Neutrophil (primary cell): ENCODE data around the gene PPIL3.
A peak's percentile ranks its signal among the peaks of the same experiment; 100 is the strongest.

Experiments used
- H3K27ac ChIP-seq: fragments of 200-600 bp; sonication (generic); 2 replicates; pipeline ENCODE4 v1.5.1; 2016; ENCODE audit warnings: mild to moderate bottlenecking, moderate library complexity
- H3K27me3 ChIP-seq: fragments of 200-600 bp; sonication (generic); 2 replicates; pipeline ENCODE4 v1.6.0; 2016; ENCODE audit warnings: mild to moderate bottlenecking
- H3K36me3 ChIP-seq: fragments of 200-600 bp; sonication (generic); 2 replicates; pipeline ENCODE4 v1.5.1; 2017
- H3K4me1 ChIP-seq, 2 experiments: fragments of 200-600 bp in 1 of 2; sonication (generic) in 1 of 2; 1 replicate in 1 of 2; 2 replicates in 1 of 2; pipeline versions ENCODE4 v1.5.1 to v1.6.1; 2013 to 2016; ENCODE audit warnings: low read depth in 1 of 2, low read length in 1 of 2, mild to moderate bottlenecking in 1 of 2, moderate library complexity in 1 of 2; ENCODE audit not compliant: control insufficient read depth in 1 of 2, insufficient read depth in 1 of 2
- H3K4me3 ChIP-seq, 2 experiments: fragments of 200-600 bp in 1 of 2; sonication (generic) in 1 of 2; 1 replicate in 1 of 2; 2 replicates in 1 of 2; pipeline ENCODE4 v1.5.1; 2013 to 2016; ENCODE audit warnings: low read depth in 1 of 2, low read length in 1 of 2, mild to moderate bottlenecking in 1 of 2, moderate library complexity in 1 of 2
- H3K9me3 ChIP-seq: fragments of 200-600 bp; sonication (generic); 2 replicates; pipeline ENCODE4 v1.5.1; 2016
- TF ChIP-seq, protein P1 (sequence below): fragments of 200-600 bp; sonication (generic); IDR thresholded peaks from 2 replicates; pipeline ENCODE4 v1.5.1; 2016; ENCODE audit warnings: antibody characterized with exemption

PPIL3 gene

GRCh38 chr2:200877443-200877842, 11.4 kb downstream of the PPIL3 start:
- TF ChIP-seq, protein P1, sequence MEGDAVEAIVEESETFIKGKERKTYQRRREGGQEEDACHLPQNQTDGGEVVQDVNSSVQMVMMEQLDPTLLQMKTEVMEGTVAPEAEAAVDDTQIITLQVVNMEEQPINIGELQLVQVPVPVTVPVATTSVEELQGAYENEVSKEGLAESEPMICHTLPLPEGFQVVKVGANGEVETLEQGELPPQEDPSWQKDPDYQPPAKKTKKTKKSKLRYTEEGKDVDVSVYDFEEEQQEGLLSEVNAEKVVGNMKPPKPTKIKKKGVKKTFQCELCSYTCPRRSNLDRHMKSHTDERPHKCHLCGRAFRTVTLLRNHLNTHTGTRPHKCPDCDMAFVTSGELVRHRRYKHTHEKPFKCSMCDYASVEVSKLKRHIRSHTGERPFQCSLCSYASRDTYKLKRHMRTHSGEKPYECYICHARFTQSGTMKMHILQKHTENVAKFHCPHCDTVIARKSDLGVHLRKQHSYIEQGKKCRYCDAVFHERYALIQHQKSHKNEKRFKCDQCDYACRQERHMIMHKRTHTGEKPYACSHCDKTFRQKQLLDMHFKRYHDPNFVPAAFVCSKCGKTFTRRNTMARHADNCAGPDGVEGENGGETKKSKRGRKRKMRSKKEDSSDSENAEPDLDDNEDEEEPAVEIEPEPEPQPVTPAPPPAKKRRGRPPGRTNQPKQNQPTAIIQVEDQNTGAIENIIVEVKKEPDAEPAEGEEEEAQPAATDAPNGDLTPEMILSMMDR, result no peak
- H3K27me3 ChIP-seq, result no peaks in the 10 kb centered on the region
- H3K4me3 ChIP-seq, result no peak overlapping the region
- no peaks in the 10 kb centered on the region for H3K9me3 ChIP-seq
- H3K27ac ChIP-seq, result no peak overlapping the region
- peaks cover 36% of the 10 kb centered on the region for H3K36me3 ChIP-seq
- H3K4me1 ChIP-seq, result peaks cover 0 to 4% of the 10 kb centered on the region in 2 experiments

DNA sequence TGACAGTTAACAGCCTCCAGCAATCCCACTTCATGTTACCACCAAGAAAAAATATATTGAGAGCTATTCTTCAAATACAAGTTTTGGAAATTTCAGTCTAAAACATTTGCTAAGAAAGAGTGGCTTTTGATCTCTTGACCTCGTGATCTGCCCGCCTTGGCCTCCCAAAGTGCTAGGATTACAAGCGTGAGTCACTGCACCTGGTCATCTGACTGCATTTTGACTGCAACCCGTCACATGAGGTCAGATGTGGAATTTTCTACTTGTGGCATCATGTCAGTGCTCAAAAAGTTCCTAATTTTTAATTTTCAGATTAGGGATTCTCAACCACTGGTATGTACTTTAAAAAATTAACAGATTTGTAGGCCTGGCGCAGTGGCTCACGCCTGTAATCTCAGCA, 15.3 kb downstream of the PPIL3 start:
- no peaks in the 10 kb centered on the region for H3K9me3 ChIP-seq
- H3K27me3 ChIP-seq, result no peaks in the 10 kb centered on the region
- H3K4me1 ChIP-seq, result peaks cover 2 to 13% of the 10 kb centered on the region in 2 experiments
- peaks cover 5% of the 10 kb centered on the region for H3K36me3 ChIP-seq
- H3K27ac ChIP-seq, result no peak overlapping the region
- H3K4me3 ChIP-seq, result no peak overlapping the region
- TF ChIP-seq, protein P1, result no peak

- TF ChIP-seq, protein P1, result no peak
- Histone ChIP-seq H3K27me3 (no peaks in the 10 kb centered on the region), H3K36me3 (no peaks in the 10 kb centered on the region)
Measured at GRCh38 chr2:200871151-200871550, 17.7 kb downstream of the PPIL3 start.

GRCh38 chr2:200869014-200869413, 19.9 kb downstream of the PPIL3 start:
- Histone ChIP-seq H3K4me1 (peaks cover 29 to 42% of the 10 kb centered on the region in 2 experiments), H3K4me3 (no peak overlapping the region), H3K27me3 (no peaks in the 10 kb centered on the region), H3K27ac (no peak overlapping the region), H3K9me3 (no peaks in the 10 kb centered on the region), H3K36me3 (no peaks in the 10 kb centered on the region)
- TF ChIP-seq, protein P1, result no peak

More at GRCh38 chr2:200871151-200871550, 17.7 kb downstream of the PPIL3 start:
- H3K9me3 ChIP-seq, result no peaks in the 10 kb centered on the region
- peaks cover 13 to 26% of the 10 kb centered on the region in 2 experiments for H3K4me1 ChIP-seq
- H3K4me3 ChIP-seq, result no peak overlapping the region
- no peak overlapping the region for H3K27ac ChIP-seq

DNA sequence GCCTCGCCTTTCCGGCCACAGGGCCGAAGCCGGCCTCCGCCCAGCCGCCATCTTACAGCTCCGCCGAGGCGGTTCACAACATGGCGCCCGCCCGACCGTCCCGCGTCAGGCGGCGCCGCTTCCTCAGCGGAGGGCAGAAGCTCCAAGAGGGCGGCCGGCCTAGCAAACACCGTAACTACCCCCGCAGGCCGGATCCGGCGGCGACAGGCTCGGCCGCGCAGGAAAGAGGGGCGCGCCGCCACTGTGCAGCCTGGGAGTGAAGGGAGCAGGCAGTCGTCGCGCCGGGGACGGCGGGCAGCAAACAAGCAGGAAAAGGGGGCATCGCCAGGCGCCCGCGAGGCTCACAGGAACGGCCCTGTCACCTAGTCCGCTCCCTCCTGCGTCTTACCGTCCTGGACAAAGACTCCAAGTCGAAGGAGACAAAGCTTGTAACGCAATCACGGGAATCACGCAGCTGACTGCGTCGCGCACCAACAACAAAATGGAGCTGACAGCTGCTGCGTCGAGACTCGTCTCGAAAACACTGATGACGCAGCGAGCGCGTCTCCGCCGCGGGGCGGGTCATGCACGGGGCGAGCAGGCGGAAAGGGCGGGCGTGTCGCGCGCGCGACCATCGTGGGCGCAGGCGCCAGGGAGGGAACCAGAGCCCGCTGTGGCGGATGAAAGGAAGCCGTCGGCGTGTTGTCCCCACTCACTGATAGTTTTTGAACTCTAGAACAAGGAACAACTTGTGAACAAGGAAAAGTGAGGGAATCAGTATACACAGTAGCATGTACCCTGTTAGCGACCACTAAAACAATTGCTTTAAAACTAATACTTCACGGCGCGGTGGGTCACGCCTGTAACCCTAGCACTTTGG, 24.5 kb downstream of the PPIL3 start, which contains the start of gene CLK1:
CLK1 (minus strand) TSS at position 483 of the 859 bp plus-strand sequence. CDS start 2,796 bp downstream, outside the sequence.
- peaks cover 21% of the 10 kb centered on the region for H3K36me3 ChIP-seq
- no peaks in the 10 kb centered on the region for H3K27me3 ChIP-seq
- peak within 1 kb of the TSS; percentile 87 to 92 for H3K4me3 ChIP-seq
- H3K4me1 ChIP-seq, result peaks cover 57 to 62% of the 10 kb centered on the region in 2 experiments
- TF ChIP-seq, protein P1, result no peak
- H3K9me3 ChIP-seq, result no peaks in the 10 kb centered on the region
- peak within 1 kb of the TSS; percentile 99 for H3K27ac ChIP-seq
